HG02870 (cell line): ENCODE results near the gene FAF1.

Experiments used
- ATAC-seq: cut with Tn5 transposase; IDR thresholded peaks from one replicate; pipeline ENCODE4 v1.9.1; 2021; ENCODE audit warnings: mild to moderate bottlenecking, moderate library complexity; ENCODE audit not compliant: unreplicated experiment

FAF1 gene

GRCh38 chr1:50421768-50422674 is 538.0 kb downstream of the FAF1 start:
- no peak for ATAC-seq

- no peak for ATAC-seq
Measured at GRCh38 chr1:50421366-50421748, 538.7 kb downstream of the FAF1 start.

- ATAC-seq: no peak
Measured at GRCh38 chr1:50420689-50421365, 539.2 kb downstream of the FAF1 start.

GRCh38 chr1:50419907-50420677 is 540.0 kb downstream of the FAF1 start:
- no peak for ATAC-seq

GRCh38 chr1:50419192-50419906 is 540.7 kb downstream of the FAF1 start:
- no peak for ATAC-seq

GRCh38 chr1:50418600-50419109 is 541.4 kb downstream of the FAF1 start:
- ATAC-seq: no peak

- ATAC-seq: no peak
Measured at GRCh38 chr1:50417946-50418599, 542.0 kb downstream of the FAF1 start.

- ATAC-seq: no peak
Measured at GRCh38 chr1:50417507-50417906, 542.6 kb downstream of the FAF1 start.

GRCh38 chr1:50416553-50417453 is 543.3 kb downstream of the FAF1 start:
- ATAC-seq: no peak

- no peak for ATAC-seq
Measured at GRCh38 chr1:50416150-50416527, 543.9 kb downstream of the FAF1 start.

GRCh38 chr1:50415235-50416149 is 544.6 kb downstream of the FAF1 start:
- no peak for ATAC-seq

- ATAC-seq: no peak
Measured at GRCh38 chr1:50414853-50415234, 545.2 kb downstream of the FAF1 start.

- ATAC-seq: no peak
Measured at GRCh38 chr1:50412813-50413476, 547.1 kb downstream of the FAF1 start.

GRCh38 chr1:50405814-50406213 is 554.3 kb downstream of the FAF1 start:
- ATAC-seq: no peak

GRCh38 chr1:50393522-50394120 is 566.4 kb downstream of the FAF1 start:
- no peak for ATAC-seq
